Colonic mucosa (tissue), 4 donors: ENCODE results near the gene KCNIP4. TPM values are rescaled to one million over a fixed set of nuclear protein-coding genes. Genes with fewer than 3 reads are reported as not detected.

Experiments
- DNase-seq: peaks from one replicate; pipeline ENCODE4 v3.0.0-alpha.2; 2020
- H3K27ac ChIP-seq: fragments of 200-600 bp; one replicate; pipeline ENCODE4 v1.8.0; 2021
- H3K27me3 ChIP-seq: fragments of 200-600 bp; one replicate; pipeline ENCODE4 v1.8.0; 2021
- H3K36me3 ChIP-seq: fragments of 200-600 bp; one replicate; pipeline ENCODE4 v1.8.0; 2021
- H3K4me1 ChIP-seq: fragments of 200-600 bp; one replicate; pipeline ENCODE4 v1.8.0; 2021; ENCODE audit warnings: mild to moderate bottlenecking
- H3K4me3 ChIP-seq: fragments of 200-600 bp; one replicate; pipeline ENCODE4 v1.8.0; 2021
- H3K9ac ChIP-seq, 2 donors: one replicate each; pipeline ENCODE4 v1.7.0; 2013; ENCODE audit warnings: control low read depth in 2 of 2, low read depth in 2 of 2, low read length in 2 of 2
- H3K9me3 ChIP-seq: fragments of 200-600 bp; one replicate; pipeline ENCODE4 v1.8.0; 2021
- CTCF ChIP-seq: fragments of 200-600 bp; IDR thresholded peaks from one replicate; pipeline ENCODE4 v1.8.0; 2022; ENCODE audit warnings: antibody characterized with exemption, mild to moderate bottlenecking
- intact Hi-C: fragments of 100-400 bp; cut with DNase I; formaldehyde crosslinking; loops from one replicate; pipeline ENCODE4 v1.14.1; 2022
- total RNA-seq, 2 donors: library from RNA; stranded (reverse); fragmentation: NEBNext Ultra II Directional in 1 of 2; extraction: Animal tissue kit (Norgen Biotek cat#: 25700) in 1 of 2; gene quantifications; one replicate each; pipeline ENCODE4 v1.2.1, GENCODE V29; 2021
- donor health status: healthy.
- donor health status: DM: no; HTN: no; CAD: no.
- donor health status: DM: no; HTN: no; CAD: no.

KCNIP4 gene
- total RNA-seq, 2 donors from 2014 or later = 0.67 to 1.2 TPM

GRCh38 chr4:21555083-21555482, 393.5 kb downstream of the KCNIP4 start:
- intact Hi-C loops = no loop called here
- no peak for DNase-seq
- TF ChIP-seq CTCF = no peak

DNA sequence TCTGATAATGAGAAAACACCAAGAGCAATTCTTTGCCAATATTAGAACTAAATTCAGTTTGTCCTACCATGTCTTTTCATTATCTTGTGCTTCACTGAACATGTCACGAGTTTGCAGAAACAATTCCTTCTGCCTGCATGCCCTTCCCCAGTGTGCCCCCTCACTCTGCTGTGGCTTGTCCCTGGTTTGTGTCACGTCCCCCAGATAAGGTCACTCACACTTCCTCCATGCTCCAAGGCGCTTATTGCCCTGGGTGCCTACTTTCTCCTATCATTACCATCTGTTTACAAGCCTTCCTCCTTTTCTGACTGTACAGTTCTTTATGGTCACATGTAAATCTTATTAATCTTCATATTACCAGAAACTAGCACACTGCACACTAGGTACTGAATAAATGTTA, 394.1 kb downstream of the KCNIP4 start:
- TF ChIP-seq CTCF = no peak
- H3K27me3 ChIP-seq = no peaks in the 10 kb centered on the region
- H3K27ac ChIP-seq = no peak overlapping the region
- intact Hi-C loops = no loop called here
- no peaks in the 10 kb centered on the region for H3K4me1 ChIP-seq
- H3K4me3 ChIP-seq = no peak overlapping the region
- no peak overlapping the region for H3K9ac ChIP-seq
- H3K36me3 ChIP-seq = no peaks in the 10 kb centered on the region
- no peaks in the 10 kb centered on the region for H3K9me3 ChIP-seq
- DNase-seq = no peak

More at GRCh38 chr4:21555083-21555482, 393.5 kb downstream of the KCNIP4 start:
- Histone ChIP-seq H3K9me3 (no peaks in the 10 kb centered on the region), H3K27me3 (no peaks in the 10 kb centered on the region), H3K4me3 (no peak overlapping the region), H3K27ac (no peak overlapping the region), H3K36me3 (no peaks in the 10 kb centered on the region), H3K4me1 (no peaks in the 10 kb centered on the region), H3K9ac (no peak overlapping the region)

GRCh38 chr4:21554066-21554465, 394.5 kb downstream of the KCNIP4 start:
- no peaks in the 10 kb centered on the region for H3K9me3 ChIP-seq
- H3K9ac ChIP-seq = no peak overlapping the region
- H3K36me3 ChIP-seq = no peaks in the 10 kb centered on the region
- H3K27ac ChIP-seq = no peak overlapping the region
- no peak for TF ChIP-seq CTCF
- H3K27me3 ChIP-seq = no peaks in the 10 kb centered on the region
- no peak overlapping the region for H3K4me3 ChIP-seq
- no peak for DNase-seq
- H3K4me1 ChIP-seq = no peaks in the 10 kb centered on the region
- intact Hi-C loops = no loop called here

DNA sequence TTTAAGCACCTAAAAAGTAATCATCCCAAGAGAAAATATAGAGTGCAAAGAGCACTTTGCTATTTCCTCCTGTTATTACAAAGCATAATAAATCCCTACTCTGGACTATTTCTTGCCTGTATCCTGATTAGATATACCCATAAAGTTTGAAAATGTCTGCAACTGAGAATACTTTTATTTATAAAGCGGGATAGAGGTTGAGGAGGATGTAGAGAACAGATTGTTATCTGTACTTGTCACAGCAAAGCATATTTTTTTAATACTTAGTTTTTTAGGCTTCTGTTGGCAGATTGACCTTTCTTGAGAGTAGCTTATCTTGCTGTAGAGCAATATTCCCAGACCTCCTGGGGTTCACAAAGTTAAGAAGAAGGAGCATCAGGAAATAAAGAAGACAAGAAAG, 396.1 kb downstream of the KCNIP4 start:
- no peak for DNase-seq
- Histone ChIP-seq H3K9me3 (no peaks in the 10 kb centered on the region), H3K4me3 (no peak overlapping the region), H3K9ac (no peak overlapping the region), H3K4me1 (no peaks in the 10 kb centered on the region), H3K27me3 (no peaks in the 10 kb centered on the region), H3K36me3 (no peaks in the 10 kb centered on the region), H3K27ac (no peak overlapping the region)
- TF ChIP-seq CTCF = no peak
- intact Hi-C loops = no loop called here

GRCh38 chr4:21544955-21545354, 403.6 kb downstream of the KCNIP4 start:
- Histone ChIP-seq H3K9me3 (no peaks in the 10 kb centered on the region), H3K27me3 (no peaks in the 10 kb centered on the region), H3K27ac (no peak overlapping the region), H3K4me1 (no peaks in the 10 kb centered on the region), H3K4me3 (no peak overlapping the region), H3K36me3 (no peaks in the 10 kb centered on the region), H3K9ac (no peak overlapping the region)
- DNase-seq = no peak
- intact Hi-C loops = no loop called here
- no peak for TF ChIP-seq CTCF

GRCh38 chr4:21544415-21544814, 404.2 kb downstream of the KCNIP4 start:
- Histone ChIP-seq H3K27me3 (no peaks in the 10 kb centered on the region), H3K36me3 (no peaks in the 10 kb centered on the region), H3K27ac (no peak overlapping the region), H3K9ac (no peak overlapping the region), H3K4me1 (no peaks in the 10 kb centered on the region), H3K4me3 (no peak overlapping the region), H3K9me3 (no peaks in the 10 kb centered on the region)
- no peak for TF ChIP-seq CTCF
- intact Hi-C loops = no loop called here
- DNase-seq = no peak
